Breast epithelium (tissue), 3 donors: ENCODE data around the gene KRTAP23-1.

Experiments
- POLR2A ChIP-seq: fragments of 450-650 bp; IDR thresholded peaks from one replicate; pipeline ENCODE4 v1.6.1; 2016; ENCODE audit warnings: antibody characterized with exemption, mild to moderate bottlenecking, moderate library complexity
- TF ChIP-seq, protein P1 (sequence below), 3 donors: fragments of 450-650 bp; IDR thresholded peaks; one replicate each; pipeline ENCODE4 v1.5.1; 2016 to 2017; ENCODE audit warnings: antibody characterized with exemption in 3 of 3, mild to moderate bottlenecking in 3 of 3, moderate library complexity in 3 of 3

- TF ChIP-seq, protein P1, sequence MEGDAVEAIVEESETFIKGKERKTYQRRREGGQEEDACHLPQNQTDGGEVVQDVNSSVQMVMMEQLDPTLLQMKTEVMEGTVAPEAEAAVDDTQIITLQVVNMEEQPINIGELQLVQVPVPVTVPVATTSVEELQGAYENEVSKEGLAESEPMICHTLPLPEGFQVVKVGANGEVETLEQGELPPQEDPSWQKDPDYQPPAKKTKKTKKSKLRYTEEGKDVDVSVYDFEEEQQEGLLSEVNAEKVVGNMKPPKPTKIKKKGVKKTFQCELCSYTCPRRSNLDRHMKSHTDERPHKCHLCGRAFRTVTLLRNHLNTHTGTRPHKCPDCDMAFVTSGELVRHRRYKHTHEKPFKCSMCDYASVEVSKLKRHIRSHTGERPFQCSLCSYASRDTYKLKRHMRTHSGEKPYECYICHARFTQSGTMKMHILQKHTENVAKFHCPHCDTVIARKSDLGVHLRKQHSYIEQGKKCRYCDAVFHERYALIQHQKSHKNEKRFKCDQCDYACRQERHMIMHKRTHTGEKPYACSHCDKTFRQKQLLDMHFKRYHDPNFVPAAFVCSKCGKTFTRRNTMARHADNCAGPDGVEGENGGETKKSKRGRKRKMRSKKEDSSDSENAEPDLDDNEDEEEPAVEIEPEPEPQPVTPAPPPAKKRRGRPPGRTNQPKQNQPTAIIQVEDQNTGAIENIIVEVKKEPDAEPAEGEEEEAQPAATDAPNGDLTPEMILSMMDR (IDR thresholded peaks at IDR 0.05): no peak
- TF ChIP-seq POLR2A: no peak
Observed at GRCh38 chr21:30320215-30320614, 28.2 kb downstream of the KRTAP23-1 start, which contains the start of gene KRTAP26-1.
